ENCODE measurements around the gene ORC3.
A peak's percentile ranks its signal among the peaks of the same experiment; 100 is the strongest.
"Not testable (repeated sequence)": the region's sequence is repeated elsewhere in the genome, so short reads cannot be mapped to it uniquely, and the experiment has no call there.

The ORC3 gene

GRCh38 chr6:87700397-87701343, 110.7 kb downstream of the ORC3 start:
- H3K27me3 ChIP-seq (ENCODE audit: control insufficient read depth in 1 of 2, insufficient read depth in 2 of 2, low read length in 2 of 2) = no peaks in the 10 kb centered on the region
- peak overlapping the region; percentile 88 to 93 for H3K4me3 ChIP-seq (ENCODE audit: low read depth in 1 of 2, low read length in 2 of 2)
- H3K27ac ChIP-seq (ENCODE audit: low read depth, low read length) = peak overlapping the region; percentile 94
- peaks cover 20 to 21% of the 10 kb centered on the region in 2 donors for H3K4me1 ChIP-seq (ENCODE audit: control insufficient read depth in 1 of 2, insufficient read depth in 2 of 2, low read length in 2 of 2)
- peak overlapping the region; percentile 97 for H3K9ac ChIP-seq (ENCODE audit: low read depth in 1 of 2, low read length in 2 of 2)
- no peaks in the 10 kb centered on the region for H3K36me3 ChIP-seq (ENCODE audit: control insufficient read depth in 1 of 2, insufficient read depth in 2 of 2, low read length in 2 of 2)
- no peaks in the 10 kb centered on the region for H3K9me3 ChIP-seq (ENCODE audit: control insufficient read depth in 1 of 2, low read length in 2 of 2)

- no peaks in the 10 kb centered on the region for H3K9me3 ChIP-seq (ENCODE audit: control insufficient read depth in 1 of 2, low read length in 2 of 2)
- no peaks in the 10 kb centered on the region for H3K36me3 ChIP-seq (ENCODE audit: control insufficient read depth in 1 of 2, insufficient read depth in 2 of 2, low read length in 2 of 2)
- no peaks in the 10 kb centered on the region for H3K27me3 ChIP-seq (ENCODE audit: control insufficient read depth in 1 of 2, insufficient read depth in 2 of 2, low read length in 2 of 2)
- peak overlapping the region; percentile 97 for H3K9ac ChIP-seq (ENCODE audit: low read depth in 1 of 2, low read length in 2 of 2)
- H3K4me1 ChIP-seq (ENCODE audit: control insufficient read depth in 1 of 2, insufficient read depth in 2 of 2, low read length in 2 of 2) = peaks cover 18 to 20% of the 10 kb centered on the region in 2 donors
- peak overlapping the region; percentile 88 to 93 for H3K4me3 ChIP-seq (ENCODE audit: low read depth in 1 of 2, low read length in 2 of 2)
- H3K27ac ChIP-seq (ENCODE audit: low read depth, low read length) = peak overlapping the region; percentile 94
These were observed 111.4 kb downstream of the ORC3 start for GRCh38 chr6:87701344-87701675.

GRCh38 chr6:87701676-87702588, 112.0 kb downstream of the ORC3 start, which contains the start of gene AKIRIN2:
AKIRIN2 (minus strand) TSS chr6:87702233; CDS start chr6:87701684, 549 bp downstream.
- Histone ChIP-seq H3K36me3 (ENCODE audit: control insufficient read depth in 1 of 2, insufficient read depth in 2 of 2, low read length in 2 of 2) (no peaks in the 10 kb centered on the region), H3K27ac (ENCODE audit: low read depth, low read length) (peak within 1 kb of the TSS; percentile 94), H3K9me3 (ENCODE audit: control insufficient read depth in 1 of 2, low read length in 2 of 2) (no peaks in the 10 kb centered on the region), H3K27me3 (ENCODE audit: control insufficient read depth in 1 of 2, insufficient read depth in 2 of 2, low read length in 2 of 2) (no peaks in the 10 kb centered on the region), H3K4me1 (ENCODE audit: control insufficient read depth in 1 of 2, insufficient read depth in 2 of 2, low read length in 2 of 2) (peaks cover 18 to 20% of the 10 kb centered on the region in 2 donors), H3K9ac (ENCODE audit: low read depth in 1 of 2, low read length in 2 of 2) (peak within 1 kb of the TSS; percentile 97), H3K4me3 (ENCODE audit: low read depth in 1 of 2, low read length in 2 of 2) (peak within 1 kb of the TSS; percentile 89 to 93)

GRCh38 chr6:87702589-87702945, 112.6 kb downstream of the ORC3 start:
- Histone ChIP-seq H3K36me3 (ENCODE audit: control insufficient read depth in 1 of 2, insufficient read depth in 2 of 2, low read length in 2 of 2) (no peaks in the 10 kb centered on the region), H3K9me3 (ENCODE audit: control insufficient read depth in 1 of 2, low read length in 2 of 2) (no peaks in the 10 kb centered on the region), H3K4me1 (ENCODE audit: control insufficient read depth in 1 of 2, insufficient read depth in 2 of 2, low read length in 2 of 2) (peaks cover 14 to 15% of the 10 kb centered on the region in 2 donors), H3K27me3 (ENCODE audit: control insufficient read depth in 1 of 2, insufficient read depth in 2 of 2, low read length in 2 of 2) (no peaks in the 10 kb centered on the region), H3K4me3 (ENCODE audit: low read depth in 1 of 2, low read length in 2 of 2) (peak overlapping the region; percentile 89 to 93), H3K27ac (ENCODE audit: low read depth, low read length) (peak overlapping the region; percentile 57), H3K9ac (ENCODE audit: low read depth in 1 of 2, low read length in 2 of 2) (peak overlapping the region; percentile 76 to 83)

GRCh38 chr6:87703039-87703438, 113.1 kb downstream of the ORC3 start:
- H3K9me3 ChIP-seq (ENCODE audit: control insufficient read depth in 1 of 2, low read length in 2 of 2) = not testable (repeated sequence)
- Histone ChIP-seq H3K9ac (ENCODE audit: low read depth in 1 of 2, low read length in 2 of 2) (peak overlapping the region; percentile 76 to 83), H3K4me3 (ENCODE audit: low read depth in 1 of 2, low read length in 2 of 2) (peak overlapping the region; percentile 89 to 93)

GRCh38 chr6:87705070-87705691, 115.2 kb downstream of the ORC3 start:
- no peaks in the 10 kb centered on the region for H3K9me3 ChIP-seq (ENCODE audit: control insufficient read depth in 1 of 2, low read length in 2 of 2)
- H3K27ac ChIP-seq (ENCODE audit: low read depth, low read length) = no peak overlapping the region
- H3K4me1 ChIP-seq (ENCODE audit: control insufficient read depth in 1 of 2, insufficient read depth in 2 of 2, low read length in 2 of 2) = peaks cover 0 to 5% of the 10 kb centered on the region in 2 donors
- H3K9ac ChIP-seq (ENCODE audit: low read depth in 1 of 2, low read length in 2 of 2) = no peak overlapping the region
- no peaks in the 10 kb centered on the region for H3K36me3 ChIP-seq (ENCODE audit: control insufficient read depth in 1 of 2, insufficient read depth in 2 of 2, low read length in 2 of 2)
- no peak overlapping the region for H3K4me3 ChIP-seq (ENCODE audit: low read depth in 1 of 2, low read length in 2 of 2)
- H3K27me3 ChIP-seq (ENCODE audit: control insufficient read depth in 1 of 2, insufficient read depth in 2 of 2, low read length in 2 of 2) = no peaks in the 10 kb centered on the region

More at GRCh38 chr6:87703039-87703438, 113.1 kb downstream of the ORC3 start:
- not testable (repeated sequence) for H3K27ac ChIP-seq (ENCODE audit: low read depth, low read length); H3K27me3 ChIP-seq (ENCODE audit: control insufficient read depth in 1 of 2, insufficient read depth in 2 of 2, low read length in 2 of 2); H3K36me3 ChIP-seq (ENCODE audit: control insufficient read depth in 1 of 2, insufficient read depth in 2 of 2, low read length in 2 of 2)
- H3K4me1 ChIP-seq (ENCODE audit: control insufficient read depth in 1 of 2, insufficient read depth in 2 of 2, low read length in 2 of 2) = peaks cover 9 to 10% of the 10 kb centered on the region in 2 donors

GRCh38 chr6:87706187-87706966, 116.4 kb downstream of the ORC3 start:
- Histone ChIP-seq H3K9me3 (ENCODE audit: control insufficient read depth in 1 of 2, low read length in 2 of 2) (no peaks in the 10 kb centered on the region), H3K4me3 (ENCODE audit: low read depth in 1 of 2, low read length in 2 of 2) (no peak overlapping the region), H3K36me3 (ENCODE audit: control insufficient read depth in 1 of 2, insufficient read depth in 2 of 2, low read length in 2 of 2) (no peaks in the 10 kb centered on the region), H3K27ac (ENCODE audit: low read depth, low read length) (no peak overlapping the region), H3K27me3 (ENCODE audit: control insufficient read depth in 1 of 2, insufficient read depth in 2 of 2, low read length in 2 of 2) (no peaks in the 10 kb centered on the region), H3K4me1 (ENCODE audit: control insufficient read depth in 1 of 2, insufficient read depth in 2 of 2, low read length in 2 of 2) (peaks cover 0 to 5% of the 10 kb centered on the region in 2 donors), H3K9ac (ENCODE audit: low read depth in 1 of 2, low read length in 2 of 2) (no peak overlapping the region)

GRCh38 chr6:87708581-87709427, 118.9 kb downstream of the ORC3 start:
- not testable (repeated sequence) for H3K27me3 ChIP-seq (ENCODE audit: control insufficient read depth in 1 of 2, insufficient read depth in 2 of 2, low read length in 2 of 2); H3K9ac ChIP-seq (ENCODE audit: low read depth in 1 of 2, low read length in 2 of 2)

GRCh38 chr6:87710090-87710489, 120.2 kb downstream of the ORC3 start:
- H3K4me3 ChIP-seq (ENCODE audit: low read depth in 1 of 2, low read length in 2 of 2) = no peak overlapping the region
- H3K27me3 ChIP-seq (ENCODE audit: control insufficient read depth in 1 of 2, insufficient read depth in 2 of 2, low read length in 2 of 2) = no peaks in the 10 kb centered on the region
- no peaks in the 10 kb centered on the region for H3K4me1 ChIP-seq (ENCODE audit: control insufficient read depth in 1 of 2, insufficient read depth in 2 of 2, low read length in 2 of 2)
- no peak overlapping the region for H3K27ac ChIP-seq (ENCODE audit: low read depth, low read length)
- no peaks in the 10 kb centered on the region for H3K36me3 ChIP-seq (ENCODE audit: control insufficient read depth in 1 of 2, insufficient read depth in 2 of 2, low read length in 2 of 2)
- H3K9me3 ChIP-seq (ENCODE audit: control insufficient read depth in 1 of 2, low read length in 2 of 2) = no peaks in the 10 kb centered on the region
- H3K9ac ChIP-seq (ENCODE audit: low read depth in 1 of 2, low read length in 2 of 2) = no peak overlapping the region

More at GRCh38 chr6:87708581-87709427, 118.9 kb downstream of the ORC3 start:
- H3K4me1 ChIP-seq (ENCODE audit: control insufficient read depth in 1 of 2, insufficient read depth in 2 of 2, low read length in 2 of 2); H3K36me3 ChIP-seq (ENCODE audit: control insufficient read depth in 1 of 2, insufficient read depth in 2 of 2, low read length in 2 of 2); H3K27ac ChIP-seq (ENCODE audit: low read depth, low read length); H3K4me3 ChIP-seq (ENCODE audit: low read depth in 1 of 2, low read length in 2 of 2); H3K9me3 ChIP-seq (ENCODE audit: control insufficient read depth in 1 of 2, low read length in 2 of 2): not testable (repeated sequence)

Data from duodenal mucosa (tissue), 2 donors.